H1 (cell line): ENCODE measurements around the gene UNC50. TPM values are rescaled to one million over a fixed set of nuclear protein-coding genes. Genes with fewer than 3 reads are reported as not detected.

ENCODE experiments used
- CTCF ChIA-PET: fragments of 300-600 bp; sonication (Branson Sonifier 250); formaldehyde crosslinking; loops from one replicate; lab custom pipeline; 2021; ENCODE audit not compliant: partially characterized antibody; lab: Charles Lee
- POLR2A ChIA-PET: fragments of 300-600 bp; sonication (Branson Sonifier 250); formaldehyde crosslinking; loops from one replicate; lab custom pipeline; 2021; ENCODE audit warnings: inconsistent platforms; ENCODE audit not compliant: partially characterized antibody; lab: Charles Lee
- DNase-seq, 2 experiments: peaks; one replicate each; pipeline versions ENCODE4 v3.0.0 to v3.0.0-alpha.2; 2010 to 2022; ENCODE audit warnings: low spot score in 2 of 2, low read depth in 1 of 2, mixed read lengths in 1 of 2
- FAIRE-seq: peaks from 2 replicates; lab custom pipeline; 2011; peaks lifted over from hg19 to GRCh38; lab: Jason Lieb, UNC
- H2AFZ ChIP-seq: 2 replicates; pipeline ENCODE4 v1.8.1; 2012; ENCODE audit warnings: low read length, inconsistent platforms
- H2AK5ac ChIP-seq: 2 replicates; pipeline ENCODE4 v1.6.1; 2013; ENCODE audit warnings: low read depth, low read length
- H2BK120ac ChIP-seq: replicated peaks from 2 replicates; pipeline ENCODE3; 2013; ENCODE audit warnings: low read depth, low read length, inconsistent platforms
- H2BK12ac ChIP-seq: 2 replicates; pipeline ENCODE4 v1.6.1; 2013; ENCODE audit warnings: low read depth, low read length
- H2BK15ac ChIP-seq: 2 replicates; pipeline ENCODE4 v1.6.1; 2013; ENCODE audit warnings: low read length
- H2BK20ac ChIP-seq: 2 replicates; pipeline ENCODE4 v1.6.1; 2013; ENCODE audit warnings: low read length
- H2BK5ac ChIP-seq: 2 replicates; pipeline ENCODE4 v1.6.1; 2013; ENCODE audit warnings: low read depth, low read length
- H3K14ac ChIP-seq: 2 replicates; pipeline ENCODE4 v1.6.1; 2013; ENCODE audit warnings: inconsistent platforms; ENCODE audit not compliant: insufficient read length
- H3K18ac ChIP-seq: 2 replicates; pipeline ENCODE4 v1.6.1; 2013; ENCODE audit warnings: low read length; ENCODE audit errors: extremely low read depth
- H3K23ac ChIP-seq: 2 replicates; pipeline ENCODE4 v1.6.1; 2013; ENCODE audit warnings: inconsistent platforms; ENCODE audit not compliant: insufficient read length
- H3K23me2 ChIP-seq: 2 replicates; pipeline ENCODE4 v1.6.1; 2013; ENCODE audit warnings: low read depth, low read length
- H3K27ac ChIP-seq: 2 replicates; pipeline ENCODE4 v1.6.1; 2011; ENCODE audit warnings: low read depth, low read length, inconsistent platforms
- H3K27me3 ChIP-seq, 4 experiments: replicated peaks in 1 of 4; 1 replicate in 1 of 4; 2 replicates in 3 of 4; pipeline versions ENCODE4 v1.6.1 to v1.8.1; 2011 to 2013; ENCODE audit warnings: low read length in 3 of 4, mild to moderate bottlenecking in 3 of 4, inconsistent platforms in 2 of 4, mixed read lengths in 2 of 4, moderate library complexity in 1 of 4; ENCODE audit not compliant: control insufficient read depth in 3 of 4, insufficient read depth in 3 of 4; ENCODE audit errors: extremely low read depth in 1 of 4
- H3K36me3 ChIP-seq, 4 experiments: 2 replicates each; pipeline versions ENCODE4 v1.6.1 to v1.8.1; 2011 to 2013; ENCODE audit warnings: mild to moderate bottlenecking in 4 of 4, low read length in 3 of 4, moderate library complexity in 2 of 4, control low read depth in 1 of 4, inconsistent platforms in 1 of 4; ENCODE audit not compliant: insufficient read depth in 4 of 4, control insufficient read depth in 2 of 4
- H3K4ac ChIP-seq: replicated peaks from 2 replicates; pipeline ENCODE3; 2013; ENCODE audit warnings: low read length, low read depth, mixed read lengths, inconsistent platforms; ENCODE audit not compliant: insufficient read length
- H3K4me1 ChIP-seq, 4 experiments: replicated peaks in 1 of 4; 1 replicate in 1 of 4; 2 replicates in 3 of 4; pipeline versions ENCODE4 v1.6.1 to v1.8.1; 2011 to 2013; ENCODE audit warnings: low read length in 3 of 4, inconsistent platforms in 2 of 4, mixed read lengths in 1 of 4; ENCODE audit not compliant: insufficient read depth in 4 of 4, control insufficient read depth in 3 of 4
- H3K4me2 ChIP-seq, 2 experiments: 2 replicates each; pipeline versions ENCODE4 v1.6.1 to v1.8.1; 2011 to 2013; ENCODE audit warnings: low read depth in 2 of 2, low read length in 2 of 2, control low read depth in 1 of 2, inconsistent platforms in 1 of 2, mild to moderate bottlenecking in 1 of 2; ENCODE audit not compliant: insufficient read depth in 1 of 2
- H3K4me3 ChIP-seq, 4 experiments: fragments of 200-600, 300-600 bp in 1 of 4; sonication (generic), shearing (Covaris generic), sonication (Bioruptor Twin) in 1 of 4; 2 replicates each; pipeline versions ENCODE4 v1.5.1 to v1.8.1; 2011 to 2016; ENCODE audit warnings: low read length in 4 of 4, low read depth in 3 of 4, control low read depth in 2 of 4, inconsistent platforms in 2 of 4, mild to moderate bottlenecking in 2 of 4, mixed read lengths in 1 of 4, moderate library complexity in 1 of 4; ENCODE audit not compliant: insufficient read depth in 2 of 4; ENCODE audit errors: extremely low read depth in 1 of 4
- H3K56ac ChIP-seq: replicated peaks from 2 replicates; pipeline ENCODE3; 2013; ENCODE audit warnings: low read depth, mild to moderate bottlenecking, mixed read lengths, low read length, inconsistent platforms; ENCODE audit not compliant: insufficient read length
- H3K79me1 ChIP-seq: 2 replicates; pipeline ENCODE4 v1.6.1; 2013; ENCODE audit warnings: low read depth, low read length, control low read depth
- H3K79me2 ChIP-seq, 2 experiments: 2 replicates each; pipeline versions ENCODE4 v1.6.1 to v1.8.1; 2012 to 2013; ENCODE audit warnings: low read length in 2 of 2, mild to moderate bottlenecking in 2 of 2, inconsistent platforms in 1 of 2; ENCODE audit not compliant: insufficient read depth in 2 of 2, control insufficient read depth in 1 of 2
- H3K9ac ChIP-seq, 4 experiments: replicated peaks in 1 of 4; 1 replicate in 1 of 4; 2 replicates in 3 of 4; pipeline versions ENCODE4 v1.6.1 to v1.8.1; 2011 to 2013; ENCODE audit warnings: low read depth in 3 of 4, low read length in 3 of 4, control low read depth in 2 of 4, mild to moderate bottlenecking in 2 of 4, moderate library complexity in 2 of 4, inconsistent platforms in 1 of 4; ENCODE audit errors: extremely low read depth in 1 of 4
- H3K9me3 ChIP-seq, 2 experiments: 2 replicates each; pipeline versions ENCODE4 v1.6.1 to v1.8.1; 2012 to 2013; ENCODE audit warnings: mild to moderate bottlenecking in 2 of 2, moderate library complexity in 2 of 2, control low read depth in 1 of 2, inconsistent platforms in 1 of 2, low read depth in 1 of 2, low read length in 1 of 2, mixed read lengths in 1 of 2; ENCODE audit not compliant: insufficient read depth in 2 of 2
- H4K20me1 ChIP-seq, 2 experiments: replicated peaks in 1 of 2; 2 replicates each; pipeline versions ENCODE3 to v1.8.1; 2011 to 2013; ENCODE audit warnings: inconsistent platforms in 2 of 2, low read length in 2 of 2, mild to moderate bottlenecking in 1 of 2; ENCODE audit not compliant: insufficient read depth in 2 of 2, control insufficient read depth in 1 of 2
- H4K5ac ChIP-seq: 2 replicates; pipeline ENCODE4 v1.6.1; 2013; ENCODE audit warnings: low read length, low read depth, mixed read lengths, inconsistent platforms; ENCODE audit not compliant: insufficient read length
- H4K8ac ChIP-seq: 2 replicates; pipeline ENCODE4 v1.8.0; 2013; ENCODE audit warnings: mild to moderate bottlenecking, moderate library complexity, low read length, inconsistent platforms; ENCODE audit not compliant: insufficient read depth; ENCODE audit errors: extremely low read depth
- H4K91ac ChIP-seq: replicated peaks from 2 replicates; pipeline ENCODE3; 2013; ENCODE audit warnings: low read length, mixed read lengths, inconsistent platforms; ENCODE audit not compliant: insufficient read length
- BACH1 ChIP-seq: IDR thresholded peaks from 2 replicates; pipeline ENCODE4 v1.6.1; 2012; ENCODE audit warnings: low read length, improper control_type of control experiment
- BCL11A ChIP-seq, 2 experiments: IDR thresholded peaks; one replicate each; pipeline ENCODE4 v1.6.1; 2011; ENCODE audit warnings: low read depth in 2 of 2, low read length in 2 of 2, mild to moderate bottlenecking in 2 of 2
- CBX5 ChIP-seq: fragments of 300-800, 300-1000 bp; sonication (generic); IDR thresholded peaks from 2 replicates; pipeline ENCODE4 v1.7.1; 2016; ENCODE audit warnings: antibody characterized with exemption, low read length, low read depth
- FOSL1 ChIP-seq: IDR thresholded peaks from 2 replicates; pipeline ENCODE4 v1.6.1; 2011; ENCODE audit warnings: mild to moderate bottlenecking, low read depth, low read length, moderate library complexity; ENCODE audit not compliant: insufficient read depth
- HDAC6 ChIP-seq: IDR thresholded peaks from one replicate; pipeline ENCODE4 v1.7.1; 2012; ENCODE audit warnings: low read depth, mild to moderate bottlenecking, inconsistent platforms, low read length, moderate library complexity
- JUND ChIP-seq: IDR thresholded peaks from 2 replicates; pipeline ENCODE4 v1.6.1; 2011; ENCODE audit warnings: mild to moderate bottlenecking, improper control_type of control experiment, low read length
- NRF1 ChIP-seq: IDR thresholded peaks from 2 replicates; pipeline ENCODE4 v1.6.1; 2011; ENCODE audit warnings: mild to moderate bottlenecking, low read depth, low read length, improper control_type of control experiment
- POLR2A ChIP-seq, 2 experiments: IDR thresholded peaks; 1 replicate in 1 of 2; 2 replicates in 1 of 2; pipeline ENCODE4 v1.6.1; 2011; ENCODE audit warnings: low read depth in 2 of 2, low read length in 2 of 2, mild to moderate bottlenecking in 2 of 2; ENCODE audit errors: control extremely low read depth in 1 of 2
- POLR2AphosphoS5 ChIP-seq: IDR thresholded peaks from 2 replicates; pipeline ENCODE4 v1.6.1; 2011; ENCODE audit warnings: low read depth, low read length
- RNF2 ChIP-seq: fragments of 200-900, 300-1000 bp; sonication (generic); IDR thresholded peaks from 2 replicates; pipeline ENCODE4 v1.7.1; 2016; ENCODE audit warnings: borderline replicate concordance, low read depth, mild to moderate bottlenecking, antibody characterized with exemption, low read length; ENCODE audit not compliant: poor library complexity, severe bottlenecking; ENCODE audit errors: missing control alignments
- SP1 ChIP-seq: IDR thresholded peaks from 2 replicates; pipeline ENCODE4 v1.6.1; 2011; ENCODE audit warnings: low read depth, low read length
- SP4 ChIP-seq: IDR thresholded peaks from 2 replicates; pipeline ENCODE4 v1.6.1; 2012; ENCODE audit warnings: low read length, inconsistent platforms
- TBP ChIP-seq: IDR thresholded peaks from 2 replicates; pipeline ENCODE4 v1.6.1; 2011; ENCODE audit warnings: low read depth, low read length, improper control_type of control experiment
- WGBS, 2 experiments: shearing (Covaris generic) in 1 of 2; methylation state at CpG; one replicate each; pipeline versions ENCODE4 v1.1.6 to v1.1.7; 2013 to 2015; ENCODE audit warnings: low lambda C conversion rate in 2 of 2, mixed read lengths in 2 of 2, inconsistent platforms in 1 of 2, low coverage in 1 of 2, missing lambda C conversion rate in 1 of 2; ENCODE audit not compliant: insufficient replicate concordance in 2 of 2, insufficient coverage in 1 of 2, insufficient read length in 1 of 2; ENCODE audit errors: extremely low coverage in 1 of 2, missing lambda C conversion rate in 1 of 2; 5-methylcytosine and 5-hydroxymethylcytosine counted together
- polyA plus RNA-seq, 7 experiments: library from polyadenylated mRNA; depleted of rRNA in 3 of 7; stranded (reverse) in 5 of 7; unstranded in 2 of 7; fragments of >200 nt in 5 of 7; fragments of 200-250 nt in 2 of 7; gene quantifications; 1 replicate in 5 of 7; 2 replicates in 1 of 7; 4 replicates in 1 of 7; pipeline versions ENCODE4 v1.2.1 to v1.2.3, GENCODE V29; 2011 to 2013; ENCODE audit warnings: missing spikeins in 2 of 7, mixed read lengths in 2 of 7
- total RNA-seq: library from RNA; stranded (reverse); fragmentation: NEBNext Ultra II Directional; extraction: Animal tissue kit (Norgen Biotek cat#: 25700); gene quantifications from 2 replicates; pipeline ENCODE4 v1.2.1, GENCODE V29; 2021
- TF ChIP-seq, protein P1 (sequence below): IDR thresholded peaks from 2 replicates; pipeline ENCODE4 v1.6.1; 2011; ENCODE audit warnings: low read length, improper control_type of control experiment

The UNC50 gene
- total and polyA plus RNA-seq, 2 of the 8 experiments (the other 6 are each of a cell fraction or from before 2014, with no cell fraction given), result 33.4 to 58.5 TPM

DNA sequence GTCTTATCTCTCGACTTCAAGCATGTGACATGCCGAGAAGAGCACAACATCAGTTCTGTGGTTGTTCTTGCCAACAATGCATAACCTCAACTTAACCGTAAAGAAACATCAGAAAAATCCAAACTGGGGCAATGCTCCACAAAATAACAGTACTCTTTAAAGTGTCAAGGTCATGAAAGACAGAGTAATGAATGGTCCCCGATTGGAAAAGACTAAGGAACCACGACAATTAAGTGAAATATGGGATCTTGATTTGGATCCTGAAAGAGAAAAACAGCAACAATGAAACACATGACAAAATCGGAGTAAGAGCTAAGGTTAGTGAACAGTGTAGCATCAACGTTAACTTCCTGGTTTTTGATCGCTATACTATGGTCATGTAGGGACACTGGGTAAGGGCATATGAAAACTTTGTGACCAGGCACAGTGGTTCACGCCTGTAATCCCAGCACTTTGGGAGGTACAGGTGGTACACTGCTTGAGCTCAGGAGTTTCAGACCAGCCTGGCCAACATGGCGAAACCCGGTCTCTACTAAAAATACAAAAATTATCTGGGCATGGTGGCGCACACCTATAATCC, 55.2 kb downstream of the UNC50 start:
- H4K8ac ChIP-seq, result no peak overlapping the region
- no peak overlapping the region for H3K56ac ChIP-seq
- H3K14ac ChIP-seq, result no peak overlapping the region
- no peaks in the 10 kb centered on the region for H4K20me1 ChIP-seq
- H3K27me3 ChIP-seq, result no peaks in the 10 kb centered on the region
- H3K4me3 ChIP-seq, result no peak overlapping the region
- H3K9ac ChIP-seq, result no peak overlapping the region
- no peak overlapping the region for H3K4ac ChIP-seq
- no peak for DNase-seq
- no peaks in the 10 kb centered on the region for H3K4me1 ChIP-seq
- H3K9me3 ChIP-seq, result no peaks in the 10 kb centered on the region; a peak in 1 of 4 replicates
- no peak overlapping the region for H2BK20ac ChIP-seq
- no peak overlapping the region for H3K18ac ChIP-seq
- no peak overlapping the region for H2BK12ac ChIP-seq
- no peak overlapping the region for H2BK5ac ChIP-seq
- no peak overlapping the region for H2BK15ac ChIP-seq
- no peak overlapping the region for H4K91ac ChIP-seq
- H3K4me2 ChIP-seq, result no peak overlapping the region
- H3K23ac ChIP-seq, result no peak overlapping the region
- H2AFZ ChIP-seq, result no peak overlapping the region
- WGBS, 2 experiments, result 90% methylated on average over 12 of the region's 12 CpGs; no CpG with 5 or more reads in 1 of the 2 experiments
- no peaks in the 10 kb centered on the region for H3K36me3 ChIP-seq
- no peaks in the 10 kb centered on the region for H3K79me2 ChIP-seq
- no peak for FAIRE-seq
- H3K79me1 ChIP-seq, result no peaks in the 10 kb centered on the region
- CTCF ChIA-PET, result interaction anchor here (1.2 kb wide), 1 partner anchor 10 kb away, joined by 3 read pairs; no protein-coding TSS in a partner anchor
- H2AK5ac ChIP-seq, result no peak overlapping the region
- no peak overlapping the region for H3K27ac ChIP-seq
- H4K5ac ChIP-seq, result no peak overlapping the region
- no peaks in the 10 kb centered on the region for H3K23me2 ChIP-seq
- POLR2A ChIA-PET, result no interaction called here
- no peak overlapping the region for H2BK120ac ChIP-seq
- TF ChIP-seq HDAC6 (no peak), JUND (no peak), CBX5 (no peak), POLR2A (IDR thresholded peaks at IDR 0.05; ENCODE audit: control extremely low read depth in 1 of 2, low read depth in 2 of 2, low read length in 2 of 2) (no peak), SP1 (no peak), NRF1 (no peak), SP4 (no peak), RNF2 (no peak), BACH1 (no peak), FOSL1 (no peak), POLR2AphosphoS5 (no peak), TBP (no peak), BCL11A (IDR thresholded peaks at IDR 0.05; ENCODE audit: low read depth in 2 of 2, low read length in 2 of 2) (no peak)
- TF ChIP-seq, protein P1, sequence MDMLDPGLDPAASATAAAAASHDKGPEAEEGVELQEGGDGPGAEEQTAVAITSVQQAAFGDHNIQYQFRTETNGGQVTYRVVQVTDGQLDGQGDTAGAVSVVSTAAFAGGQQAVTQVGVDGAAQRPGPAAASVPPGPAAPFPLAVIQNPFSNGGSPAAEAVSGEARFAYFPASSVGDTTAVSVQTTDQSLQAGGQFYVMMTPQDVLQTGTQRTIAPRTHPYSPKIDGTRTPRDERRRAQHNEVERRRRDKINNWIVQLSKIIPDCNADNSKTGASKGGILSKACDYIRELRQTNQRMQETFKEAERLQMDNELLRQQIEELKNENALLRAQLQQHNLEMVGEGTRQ, result no peak
